ENCODE results near the gene LCE3A. TPM values are rescaled to one million over a fixed set of nuclear protein-coding genes. Genes with fewer than 3 reads are reported as not detected.

The LCE3A gene
- total RNA-seq, 1 experiment from 2014 or later = not detected

DNA sequence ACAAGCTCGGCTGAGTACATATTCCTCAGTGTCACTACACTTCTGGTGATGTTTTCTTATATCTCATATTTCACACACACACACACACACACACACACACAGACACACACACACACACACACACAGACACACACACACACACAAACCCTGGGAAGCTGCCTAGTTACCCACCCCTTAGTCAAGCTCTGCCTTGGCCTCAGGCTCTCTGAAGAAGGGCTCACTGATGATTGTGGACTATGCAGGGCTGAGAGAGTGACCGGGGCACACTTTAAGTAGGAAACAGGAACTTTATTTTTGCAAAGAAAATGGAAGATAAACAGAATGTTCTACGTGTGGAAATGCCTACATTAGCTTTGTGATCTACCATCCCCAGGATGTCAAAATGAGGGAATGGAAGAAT, 21.0 kb upstream of the LCE3A start:
- Histone ChIP-seq H3K36me3 (ENCODE audit: insufficient read depth, low read length, poor library complexity, severe bottlenecking) (no peaks in the 10 kb centered on the region), H3K4me1 (ENCODE audit: insufficient read depth, low read length, poor library complexity, severe bottlenecking) (no peaks in the 10 kb centered on the region), H3K9me3 (ENCODE audit: low read depth, low read length, poor library complexity, severe bottlenecking) (no peaks in the 10 kb centered on the region), H3K27ac (ENCODE audit: low read depth, low read length, poor library complexity, severe bottlenecking) (no peak overlapping the region), H3K27me3 (replicated peaks; ENCODE audit: insufficient read depth, low read depth, low read length, poor library complexity) (peaks cover 8% of the 10 kb centered on the region), H3K4me3 (ENCODE audit: low read depth, low read length, poor library complexity, severe bottlenecking) (no peak overlapping the region)
- ChIA-PET CTCF (no interaction called here), POLR2A (ENCODE audit: low non-redundant PET) (no interaction called here)
- no peak for DNase-seq (ENCODE audit: low spot score)
- intact Hi-C loops (cut with micrococcal nuclease; ENCODE audit: unreplicated experiment) = no loop called here
- TF ChIP-seq EZH2 (IDR thresholded peaks at IDR 0.05; ENCODE audit: borderline replicate concordance, low read depth, low read length, poor library complexity, severe bottlenecking) (no peak), CTCF (conservative IDR thresholded peaks at IDR 0.05; ENCODE audit: low read depth, low read length) (no peak)
- no TSS peak for BruUV-seq (replicated peaks)

- ChIA-PET CTCF (no interaction called here), POLR2A (ENCODE audit: low non-redundant PET) (no interaction called here)
- Histone ChIP-seq H3K27me3 (replicated peaks; ENCODE audit: insufficient read depth, low read depth, low read length, poor library complexity) (no peaks in the 10 kb centered on the region), H3K27ac (ENCODE audit: low read depth, low read length, poor library complexity, severe bottlenecking) (no peak overlapping the region), H3K9me3 (ENCODE audit: low read depth, low read length, poor library complexity, severe bottlenecking) (no peaks in the 10 kb centered on the region), H3K4me1 (ENCODE audit: insufficient read depth, low read length, poor library complexity, severe bottlenecking) (no peaks in the 10 kb centered on the region), H3K36me3 (ENCODE audit: insufficient read depth, low read length, poor library complexity, severe bottlenecking) (no peaks in the 10 kb centered on the region), H3K4me3 (ENCODE audit: low read depth, low read length, poor library complexity, severe bottlenecking) (no peak overlapping the region)
- BruUV-seq (replicated peaks) = no TSS peak
- TF ChIP-seq CTCF (conservative IDR thresholded peaks at IDR 0.05; ENCODE audit: low read depth, low read length) (no peak), EZH2 (IDR thresholded peaks at IDR 0.05; ENCODE audit: borderline replicate concordance, low read depth, low read length, poor library complexity, severe bottlenecking) (no peak)
- DNase-seq (ENCODE audit: low spot score) = no peak
- intact Hi-C loops (cut with micrococcal nuclease; ENCODE audit: unreplicated experiment) = no loop called here
Measured at GRCh38 chr1:152640351-152640750, 17.4 kb upstream of the LCE3A start.

DNA sequence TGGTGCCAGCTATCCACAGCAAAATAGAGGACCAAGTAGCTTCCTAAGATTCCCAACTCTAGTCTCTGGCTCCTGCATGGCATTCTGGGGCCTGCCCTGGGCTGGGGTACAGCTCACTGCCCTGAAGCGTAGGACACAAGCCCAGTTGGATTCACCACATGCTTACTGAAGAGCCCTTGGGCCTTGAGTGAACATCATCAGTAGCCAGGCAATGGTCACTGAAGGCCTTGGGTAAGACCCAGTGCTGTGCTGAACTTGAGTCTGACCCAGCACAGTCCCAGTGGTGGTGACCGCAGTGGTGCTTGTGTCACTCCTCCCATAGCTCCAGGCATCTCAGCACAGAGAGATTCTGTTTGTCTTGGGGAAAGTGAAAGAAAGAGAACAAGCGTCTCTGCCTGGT, 7.7 kb upstream of the LCE3A start:
- no peak overlapping the region for H3K27ac ChIP-seq (ENCODE audit: low read depth, low read length, poor library complexity, severe bottlenecking)
- H3K9me3 ChIP-seq (ENCODE audit: low read depth, low read length, poor library complexity, severe bottlenecking) = no peaks in the 10 kb centered on the region
- H3K4me1 ChIP-seq (ENCODE audit: insufficient read depth, low read length, poor library complexity, severe bottlenecking) = no peaks in the 10 kb centered on the region
- H3K4me3 ChIP-seq (ENCODE audit: low read depth, low read length, poor library complexity, severe bottlenecking) = no peak overlapping the region
- TF ChIP-seq CTCF (conservative IDR thresholded peaks at IDR 0.05; ENCODE audit: low read depth, low read length) = no peak
- CTCF ChIA-PET = no interaction called here
- intact Hi-C loops (cut with micrococcal nuclease; ENCODE audit: unreplicated experiment) = no loop called here
- H3K27me3 ChIP-seq (replicated peaks; ENCODE audit: insufficient read depth, low read depth, low read length, poor library complexity) = no peaks in the 10 kb centered on the region
- no peak for DNase-seq (ENCODE audit: low spot score)
- H3K36me3 ChIP-seq (ENCODE audit: insufficient read depth, low read length, poor library complexity, severe bottlenecking) = no peaks in the 10 kb centered on the region
- POLR2A ChIA-PET (ENCODE audit: low non-redundant PET) = no interaction called here
- BruUV-seq (replicated peaks) = no TSS peak

All from A673 (cell line).